AG04449 (cell line): ENCODE measurements around the gene ATP5MC2.
"Not testable (repeated sequence)": the region's sequence is repeated elsewhere in the genome, so short reads cannot be mapped to it uniquely, and the experiment has no call there.

Experiments
- CTCF ChIA-PET: fragments of 350-600 bp; formaldehyde crosslinking; extraction: SDS; loops from one replicate; lab custom pipeline; 2021; ENCODE audit warnings: antibody characterized with exemption; lab: Yijun Ruan, JAX
- POLR2A ChIA-PET: fragments of 400-600, 350-600 bp; formaldehyde crosslinking; extraction: SDS; loops from one replicate; lab custom pipeline; 2020; ENCODE audit warnings: antibody characterized with exemption, inconsistent platforms; lab: Yijun Ruan, JAX
- DNase-seq: peaks from one replicate; pipeline ENCODE4 v3.0.0-alpha.2; 2010; ENCODE audit warnings: low read depth, low spot score
- H3K4me3 ChIP-seq: 2 replicates; pipeline ENCODE4 v1.5.1; 2011; ENCODE audit warnings: low read depth, mild to moderate bottlenecking, control low read depth, low read length
- CTCF ChIP-seq: IDR thresholded peaks from one replicate; pipeline ENCODE4 v1.5.1; 2011; ENCODE audit warnings: mild to moderate bottlenecking, moderate library complexity, low read length, control low read depth, inconsistent platforms; ENCODE audit not compliant: insufficient read depth; ENCODE audit errors: missing control alignments

ATP5MC2 gene

DNA sequence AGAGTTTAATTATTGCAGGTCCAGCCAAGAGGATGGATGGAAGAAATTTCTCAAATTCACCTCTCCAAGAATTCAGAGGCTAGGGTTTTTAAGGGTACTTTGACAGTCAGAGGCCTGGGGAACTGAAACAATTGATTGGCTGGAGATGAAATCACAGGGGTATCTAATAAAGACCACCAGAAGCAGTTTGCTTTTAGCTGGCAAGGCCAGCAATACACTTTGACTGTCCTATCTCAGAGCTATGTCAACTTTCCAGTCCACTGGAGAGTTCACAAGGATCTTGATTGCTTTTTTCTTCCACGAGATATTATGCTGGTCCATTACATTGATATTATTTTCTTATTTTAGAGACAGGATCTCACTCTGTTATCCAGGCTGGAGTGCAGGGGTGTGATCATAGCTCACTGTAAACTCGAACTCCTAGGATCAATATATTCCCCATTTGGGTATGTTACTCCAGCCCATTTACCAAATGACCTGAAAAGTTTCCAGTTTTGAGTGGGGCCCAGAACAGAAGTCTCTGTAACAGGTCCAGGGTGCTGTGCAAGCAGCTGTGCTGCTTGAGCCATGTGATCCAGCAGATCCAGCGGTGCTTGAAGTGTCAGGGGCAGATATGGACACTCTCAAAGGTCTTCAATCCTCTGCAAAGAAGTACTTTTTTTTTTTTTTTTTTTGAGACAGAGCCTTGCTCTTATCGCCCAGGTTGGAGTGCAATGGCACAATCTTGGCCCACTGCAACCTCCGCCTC is 32.5 kb downstream of the ATP5MC2 start:
- CTCF ChIA-PET: no interaction called here
- no peak overlapping the region for H3K4me3 ChIP-seq
- no peak for TF ChIP-seq CTCF
- POLR2A ChIA-PET: no interaction called here
- DNase-seq: no peak

DNA sequence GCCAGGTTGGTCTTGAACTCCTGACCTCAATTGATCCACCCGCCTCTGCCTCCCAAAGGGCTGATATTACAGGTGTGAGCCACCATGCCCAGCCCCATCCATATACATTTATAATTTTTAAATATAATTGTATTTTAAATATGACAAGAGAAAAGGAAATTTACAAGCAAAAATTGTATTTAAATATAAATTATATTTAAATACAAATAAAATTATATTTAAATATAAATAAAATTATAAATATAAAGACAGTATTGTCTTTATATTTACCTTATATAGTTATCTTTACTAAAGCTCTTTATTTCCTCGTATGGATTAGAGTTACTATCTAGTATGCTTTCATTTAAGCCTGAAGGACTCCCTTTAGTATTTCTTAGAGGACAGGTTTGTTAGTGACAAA is 37.8 kb downstream of the ATP5MC2 start:
- POLR2A ChIA-PET: no interaction called here
- no peak for DNase-seq
- TF ChIP-seq CTCF: no peak
- no peak overlapping the region for H3K4me3 ChIP-seq
- CTCF ChIA-PET: interaction anchor here (0.7 kb wide), 1 partner anchor 23 kb away, joined by 3 read pairs; no protein-coding TSS in a partner anchor

- POLR2A ChIA-PET: no interaction called here
- CTCF ChIA-PET: interaction anchor here (1.5 kb wide), 1 partner anchor 11 kb away, joined by 4 read pairs; no protein-coding TSS in a partner anchor
- no peak for DNase-seq
- no peak overlapping the region for H3K4me3 ChIP-seq
- TF ChIP-seq CTCF: no peak
Observed at GRCh38 chr12:53636641-53637040, 39.2 kb downstream of the ATP5MC2 start.

- POLR2A ChIA-PET, DNase-seq, H3K4me3 ChIP-seq: not testable (repeated sequence)
- CTCF ChIA-PET: interaction anchor here (1.5 kb wide), 1 partner anchor 12 kb away, joined by 4 read pairs; no protein-coding TSS in a partner anchor
Observed at GRCh38 chr12:53635708-53636107, 40.2 kb downstream of the ATP5MC2 start.

DNA sequence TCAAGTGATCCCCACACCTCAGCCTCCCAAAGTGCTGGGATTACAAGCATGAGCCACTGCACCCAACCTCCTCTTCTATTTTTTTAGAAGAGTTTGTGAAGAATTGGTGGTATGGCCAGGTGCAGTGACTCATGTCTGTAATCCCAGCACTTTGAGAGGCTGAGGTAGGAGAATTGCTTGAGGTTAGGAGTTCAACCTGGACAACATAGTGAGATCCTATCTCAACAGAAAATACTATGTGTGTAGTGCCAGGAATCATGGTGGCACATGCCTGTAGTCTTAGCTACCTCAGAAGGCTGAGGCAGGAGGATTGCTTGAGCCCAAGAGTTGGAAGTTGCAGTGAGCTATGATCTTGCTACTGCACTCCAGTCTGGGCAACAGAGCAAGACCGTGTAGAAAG is 44.2 kb downstream of the ATP5MC2 start:
- POLR2A ChIA-PET: no interaction called here
- no peak for DNase-seq
- CTCF ChIA-PET: no interaction called here
- TF ChIP-seq CTCF: no peak
- H3K4me3 ChIP-seq: no peak overlapping the region

DNA sequence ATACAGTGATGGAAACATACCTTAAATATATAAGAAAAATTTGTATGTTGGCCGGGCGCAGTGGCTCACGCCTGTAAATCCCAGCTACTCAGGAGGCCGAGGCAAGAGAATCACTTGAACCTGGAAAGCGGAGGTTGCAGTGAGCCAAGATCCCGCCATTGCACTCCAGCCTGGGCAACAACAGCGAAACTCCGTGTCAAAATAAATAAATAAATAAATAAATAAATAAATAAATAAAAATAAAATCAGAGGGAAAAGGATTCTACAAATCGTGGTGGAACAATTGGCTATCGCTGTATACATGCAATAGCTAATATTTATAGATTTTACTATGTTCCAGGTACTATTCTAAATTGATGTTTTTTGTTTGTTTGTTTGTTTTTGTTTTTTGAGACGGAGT is 48.0 kb downstream of the ATP5MC2 start:
- no peak for DNase-seq
- CTCF ChIA-PET: interaction anchor here (7.4 kb wide), 1 partner anchor 49 kb away, joined by 39 read pairs; the partner anchor contains the start of gene ATP5MC2
- POLR2A ChIA-PET: no interaction called here
- no peak overlapping the region for H3K4me3 ChIP-seq
- TF ChIP-seq CTCF: no peak
